Astrocyte (in vitro differentiated cells and primary cell): Measurements from ENCODE around the gene ZNF592. TPM values are rescaled to one million over a fixed set of nuclear protein-coding genes. Genes with fewer than 3 reads are reported as not detected.

ENCODE experiments used
- DNase-seq: peaks from one replicate; pipeline ENCODE4 v3.0.0-alpha.2; 2010; ENCODE audit warnings: low read depth
- FAIRE-seq: peaks from 2 replicates; lab custom pipeline; 2011; peaks lifted over from hg19 to GRCh38; lab: Jason Lieb, UNC
- H2AFZ ChIP-seq: 2 replicates; pipeline ENCODE4 v1.6.0; 2012; ENCODE audit warnings: low read depth, low read length, inconsistent platforms
- H3K27ac ChIP-seq: 2 replicates; pipeline ENCODE4 v1.5.1; 2011; ENCODE audit warnings: low read depth, low read length, inconsistent platforms
- H3K27me3 ChIP-seq: 2 replicates; pipeline ENCODE4 v1.6.0; 2011; ENCODE audit warnings: low read length, inconsistent platforms; ENCODE audit not compliant: insufficient read depth
- H3K36me3 ChIP-seq: 2 replicates; pipeline ENCODE4 v1.5.1; 2011; ENCODE audit warnings: low read length, inconsistent platforms; ENCODE audit not compliant: insufficient read depth
- H3K4me1 ChIP-seq: 2 replicates; pipeline ENCODE4 v1.5.1; 2011; ENCODE audit warnings: low read length, inconsistent platforms; ENCODE audit not compliant: insufficient read depth
- H3K4me2 ChIP-seq: 2 replicates; pipeline ENCODE4 v1.6.0; 2012; ENCODE audit warnings: low read length, inconsistent platforms
- H3K4me3 ChIP-seq: 2 replicates; pipeline ENCODE4 v1.5.1; 2011; ENCODE audit warnings: low read depth, mild to moderate bottlenecking, low read length, inconsistent platforms; ENCODE audit not compliant: insufficient read depth
- H3K79me2 ChIP-seq: 2 replicates; pipeline ENCODE4 v1.6.0; 2012; ENCODE audit warnings: mild to moderate bottlenecking, low read length, inconsistent platforms; ENCODE audit not compliant: insufficient read depth
- H3K9ac ChIP-seq: 2 replicates; pipeline ENCODE4 v1.6.0; 2012; ENCODE audit warnings: mild to moderate bottlenecking, low read length, inconsistent platforms
- H3K9me3 ChIP-seq: 2 replicates; pipeline ENCODE4 v1.5.1; 2012; ENCODE audit warnings: low read depth, mild to moderate bottlenecking, low read length, inconsistent platforms; ENCODE audit not compliant: insufficient read depth
- H4K20me1 ChIP-seq: 2 replicates; pipeline ENCODE4 v1.6.0; 2012; ENCODE audit warnings: low read length, inconsistent platforms; ENCODE audit not compliant: insufficient read depth
- H3K27ac Mint-ChIP-seq: one replicate; pipeline ENCODE4 v1.8.0; 2021; ENCODE audit warnings: mild to moderate bottlenecking, mixed read lengths; ENCODE audit not compliant: unreplicated experiment
- H3K27me3 Mint-ChIP-seq: one replicate; pipeline ENCODE4 v1.8.0; 2021; ENCODE audit warnings: low read depth, mixed read lengths; ENCODE audit not compliant: unreplicated experiment
- H3K36me3 Mint-ChIP-seq: one replicate; pipeline ENCODE4 v1.8.0; 2021; ENCODE audit warnings: low read depth, mixed read lengths; ENCODE audit not compliant: unreplicated experiment
- H3K4me1 Mint-ChIP-seq: one replicate; pipeline ENCODE4 v1.8.0; 2021; ENCODE audit warnings: low read depth, mixed read lengths; ENCODE audit not compliant: unreplicated experiment
- H3K4me3 Mint-ChIP-seq: one replicate; pipeline ENCODE4 v1.8.0; 2021; ENCODE audit warnings: mild to moderate bottlenecking, moderate library complexity, mixed read lengths; ENCODE audit not compliant: unreplicated experiment
- H3K9me3 Mint-ChIP-seq: one replicate; pipeline ENCODE4 v1.8.0; 2021; ENCODE audit warnings: mild to moderate bottlenecking, mixed read lengths; ENCODE audit not compliant: unreplicated experiment
- EZH2 ChIP-seq: IDR thresholded peaks from 2 replicates; pipeline ENCODE4 v1.6.1; 2012; ENCODE audit warnings: mild to moderate bottlenecking, low read length, inconsistent platforms; ENCODE audit not compliant: insufficient read depth
- total RNA-seq: library from RNA; stranded (reverse); gene quantifications from 2 replicates; pipeline ENCODE4 v1.2.1, GENCODE V29; 2021
- TF ChIP-seq, protein P1 (sequence below): IDR thresholded peaks from 2 replicates; pipeline ENCODE4 v1.5.1; 2011; ENCODE audit warnings: low read depth, mild to moderate bottlenecking, inconsistent platforms, low read length, moderate library complexity; ENCODE audit not compliant: insufficient read depth

The ZNF592 gene
- total RNA-seq, 1 donor from 2014 or later = 25.1 TPM

DNA sequence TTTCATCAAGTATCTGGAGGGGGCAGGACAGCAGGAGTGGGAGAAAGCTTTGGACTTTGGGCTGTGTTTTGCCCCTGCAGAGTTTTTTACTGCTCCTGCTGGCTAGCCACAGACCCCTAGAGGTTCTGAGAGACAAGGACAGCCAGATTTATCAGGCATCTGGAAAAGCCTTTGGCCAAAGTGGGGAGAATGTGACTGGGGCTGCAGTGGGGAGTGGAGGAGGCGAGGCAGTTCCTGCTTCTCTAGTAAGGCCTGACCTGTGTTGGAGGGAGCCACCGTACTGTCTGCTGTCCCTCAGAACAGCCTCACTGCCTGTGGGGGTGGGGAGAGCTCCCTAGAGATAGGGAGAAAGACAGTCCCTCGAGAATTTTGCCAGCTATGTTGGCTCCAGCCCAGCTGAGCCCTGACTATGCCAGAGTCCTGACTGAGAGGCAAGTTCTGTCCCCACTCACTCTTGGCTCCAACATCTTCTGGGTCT lies 70.9 kb downstream of the ZNF592 start:
- Histone ChIP-seq H4K20me1 (no peaks in the 10 kb centered on the region), H3K79me2 (no peaks in the 10 kb centered on the region), H3K27ac (no peak overlapping the region), H3K9me3 (no peaks in the 10 kb centered on the region), H3K4me2 (peak overlapping the region; percentile 67), H3K9ac (peak overlapping the region; percentile 68), H3K4me1 (peaks cover 17% of the 10 kb centered on the region), H2AFZ (no peak overlapping the region), H3K4me3 (no peak overlapping the region), H3K36me3 (no peaks in the 10 kb centered on the region), H3K27me3 (no peaks in the 10 kb centered on the region)
- Mint-ChIP-seq H3K4me1 (peaks cover 16% of the 10 kb centered on the region), H3K27me3 (peaks cover 5% of the 10 kb centered on the region), H3K9me3 (no peaks in the 10 kb centered on the region), H3K36me3 (peaks cover 4% of the 10 kb centered on the region), H3K4me3 (no peak overlapping the region), H3K27ac (peak overlapping the region; percentile 69)
- TF ChIP-seq EZH2 = no peak
- TF ChIP-seq, protein P1, sequence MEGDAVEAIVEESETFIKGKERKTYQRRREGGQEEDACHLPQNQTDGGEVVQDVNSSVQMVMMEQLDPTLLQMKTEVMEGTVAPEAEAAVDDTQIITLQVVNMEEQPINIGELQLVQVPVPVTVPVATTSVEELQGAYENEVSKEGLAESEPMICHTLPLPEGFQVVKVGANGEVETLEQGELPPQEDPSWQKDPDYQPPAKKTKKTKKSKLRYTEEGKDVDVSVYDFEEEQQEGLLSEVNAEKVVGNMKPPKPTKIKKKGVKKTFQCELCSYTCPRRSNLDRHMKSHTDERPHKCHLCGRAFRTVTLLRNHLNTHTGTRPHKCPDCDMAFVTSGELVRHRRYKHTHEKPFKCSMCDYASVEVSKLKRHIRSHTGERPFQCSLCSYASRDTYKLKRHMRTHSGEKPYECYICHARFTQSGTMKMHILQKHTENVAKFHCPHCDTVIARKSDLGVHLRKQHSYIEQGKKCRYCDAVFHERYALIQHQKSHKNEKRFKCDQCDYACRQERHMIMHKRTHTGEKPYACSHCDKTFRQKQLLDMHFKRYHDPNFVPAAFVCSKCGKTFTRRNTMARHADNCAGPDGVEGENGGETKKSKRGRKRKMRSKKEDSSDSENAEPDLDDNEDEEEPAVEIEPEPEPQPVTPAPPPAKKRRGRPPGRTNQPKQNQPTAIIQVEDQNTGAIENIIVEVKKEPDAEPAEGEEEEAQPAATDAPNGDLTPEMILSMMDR = no peak
- DNase-seq = no peak
- no peak for FAIRE-seq

DNA sequence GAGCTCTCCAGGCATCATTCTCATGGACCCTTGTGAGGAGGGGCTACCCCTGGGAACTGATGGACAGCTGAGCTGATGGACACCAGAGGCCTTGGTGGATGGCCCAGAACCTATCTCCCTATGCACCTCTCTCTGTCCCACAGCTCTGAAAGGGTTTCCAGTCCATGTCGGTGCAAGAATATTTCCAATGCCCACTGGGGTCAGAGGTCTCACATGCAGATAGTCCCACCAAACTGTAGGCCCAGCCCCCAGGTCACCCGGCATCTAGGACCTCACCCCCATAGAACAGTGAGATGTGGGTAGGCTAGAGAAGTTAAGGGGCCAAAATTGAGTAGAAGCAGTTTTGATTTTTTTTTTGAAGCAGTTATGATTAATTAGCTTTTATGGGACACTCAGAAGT lies 71.4 kb downstream of the ZNF592 start:
- Histone ChIP-seq H3K9me3 (no peaks in the 10 kb centered on the region), H3K4me1 (peaks cover 17% of the 10 kb centered on the region), H2AFZ (no peak overlapping the region), H3K79me2 (no peaks in the 10 kb centered on the region), H3K4me3 (no peak overlapping the region), H4K20me1 (no peaks in the 10 kb centered on the region), H3K36me3 (no peaks in the 10 kb centered on the region), H3K27ac (no peak overlapping the region), H3K4me2 (peak overlapping the region; percentile 67), H3K27me3 (no peaks in the 10 kb centered on the region), H3K9ac (no peak overlapping the region)
- FAIRE-seq = no peak
- Mint-ChIP-seq H3K27ac (peak overlapping the region; percentile 69), H3K36me3 (peaks cover 4% of the 10 kb centered on the region), H3K4me1 (peaks cover 16% of the 10 kb centered on the region), H3K27me3 (peaks cover 5% of the 10 kb centered on the region), H3K4me3 (peak overlapping the region; percentile 27), H3K9me3 (no peaks in the 10 kb centered on the region)
- no peak for TF ChIP-seq EZH2
- TF ChIP-seq, protein P1 = no peak
- DNase-seq = no peak

DNA sequence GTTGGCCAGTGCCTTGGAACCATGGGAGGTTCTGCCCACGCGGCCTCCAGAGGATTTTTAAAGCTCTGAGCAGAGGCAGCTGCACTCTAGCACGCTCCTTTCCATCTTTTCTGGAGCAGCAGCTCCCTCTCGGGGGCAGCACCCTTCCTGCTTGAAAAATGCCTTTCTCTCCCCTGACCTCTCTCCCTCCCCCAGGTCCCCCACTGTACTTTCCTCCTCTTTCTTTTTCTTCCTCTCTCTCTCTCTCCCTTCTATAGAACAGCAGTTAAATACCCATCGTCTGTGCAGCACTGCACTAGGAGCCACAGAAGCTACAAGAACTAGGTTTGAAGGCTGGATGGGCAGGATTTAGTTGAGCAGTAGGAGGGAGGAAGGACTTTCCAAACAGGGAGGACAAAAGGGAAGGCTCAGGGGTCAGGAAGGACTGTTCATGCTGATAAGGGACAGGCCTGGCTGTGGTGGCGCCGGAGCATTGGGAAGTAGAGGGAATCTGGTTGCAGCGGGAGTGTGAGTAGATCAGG lies 73.2 kb downstream of the ZNF592 start:
- Histone ChIP-seq H3K4me1 (peaks cover 17% of the 10 kb centered on the region), H3K79me2 (no peaks in the 10 kb centered on the region), H2AFZ (no peak overlapping the region), H4K20me1 (no peaks in the 10 kb centered on the region), H3K9me3 (no peaks in the 10 kb centered on the region), H3K4me2 (no peak overlapping the region), H3K9ac (no peak overlapping the region), H3K27ac (no peak overlapping the region), H3K36me3 (no peaks in the 10 kb centered on the region), H3K4me3 (no peak overlapping the region), H3K27me3 (no peaks in the 10 kb centered on the region)
- TF ChIP-seq EZH2 = no peak
- TF ChIP-seq, protein P1 = no peak
- H3K27ac Mint-ChIP-seq = no peak overlapping the region
- H3K36me3 Mint-ChIP-seq = peaks cover 4% of the 10 kb centered on the region
- H3K9me3 Mint-ChIP-seq = no peaks in the 10 kb centered on the region
- H3K27me3 Mint-ChIP-seq = peaks cover 3% of the 10 kb centered on the region
- no peak overlapping the region for H3K4me3 Mint-ChIP-seq
- H3K4me1 Mint-ChIP-seq = peaks cover 16% of the 10 kb centered on the region
- FAIRE-seq (no peak), DNase-seq (no peak)
